Kidney (tissue), 14 donors: ENCODE measurements around the gene DAPK3. TPM values are rescaled to one million over a fixed set of nuclear protein-coding genes. Genes with fewer than 3 reads are reported as not detected.

Source experiments
- DNase-seq, 5 donors: peaks; one replicate each; pipeline ENCODE4 v3.0.0-alpha.2; 2013 to 2020
- FAIRE-seq: peaks from 2 replicates; lab custom pipeline; 2012; peaks lifted over from hg19 to GRCh38; lab: Jason Lieb, UNC
- H3K27ac ChIP-seq, 2 donors: one replicate each; pipeline ENCODE4 v1.7.0; 2013; ENCODE audit warnings: low read depth in 2 of 2, low read length in 2 of 2, inconsistent platforms in 1 of 2
- H3K27me3 ChIP-seq: one replicate; pipeline ENCODE4 v1.7.1; 2013; ENCODE audit warnings: low read length, inconsistent platforms; ENCODE audit not compliant: control insufficient read depth, insufficient read depth
- H3K36me3 ChIP-seq, 3 donors: one replicate each; pipeline versions ENCODE4 v1.7.0 to v1.7.1; 2013; ENCODE audit warnings: low read length in 3 of 3, control low read depth in 1 of 3, inconsistent platforms in 1 of 3; ENCODE audit not compliant: insufficient read depth in 3 of 3, control insufficient read depth in 2 of 3
- H3K4me1 ChIP-seq, 3 donors: one replicate each; pipeline versions ENCODE4 v1.7.0 to v1.7.1; 2013; ENCODE audit warnings: low read length in 3 of 3, inconsistent platforms in 1 of 3, low read depth in 1 of 3; ENCODE audit not compliant: control insufficient read depth in 2 of 3, insufficient read depth in 2 of 3
- H3K4me3 ChIP-seq, 3 donors: one replicate each; pipeline versions ENCODE4 v1.7.0 to v1.8.1; 2013; ENCODE audit warnings: low read length in 3 of 3, control low read depth in 1 of 3, inconsistent platforms in 1 of 3
- H3K9ac ChIP-seq, 3 donors: one replicate each; pipeline versions ENCODE4 v1.7.0 to v1.7.1; 2013; ENCODE audit warnings: low read length in 3 of 3, control low read depth in 1 of 3, inconsistent platforms in 1 of 3
- H3K9me3 ChIP-seq, 3 donors: one replicate each; pipeline versions ENCODE4 v1.7.0 to v1.7.1; 2013; ENCODE audit warnings: low read length in 3 of 3, control low read depth in 1 of 3, inconsistent platforms in 1 of 3; ENCODE audit not compliant: control insufficient read depth in 2 of 3, insufficient read depth in 1 of 3
- intact Hi-C: fragments of 100-400 bp; cut with DNase I; formaldehyde crosslinking; loops from one replicate; pipeline ENCODE4 v1.11.1; 2022
- polyA plus RNA-seq: library from polyadenylated mRNA; stranded (reverse); fragments of 350-450 nt; fragmentation: Illumina TruSeq; extraction: RNeasy Lipid Tissue Mini Kit (QIAGEN cat#74804); gene quantifications from one replicate; pipeline ENCODE4 v1.2.3, GENCODE V29; 2014; ENCODE audit warnings: low read depth, low replicate concordance; ENCODE audit not compliant: insufficient read depth
- total RNA-seq: library from RNA; stranded (reverse); fragmentation: NEBNext Ultra II Directional; extraction: Animal tissue kit (Norgen Biotek cat#: 25700); gene quantifications from one replicate; pipeline ENCODE4 v1.2.1, GENCODE V29; 2021
- TF ChIP-seq, protein P1 (sequence below): IDR thresholded peaks from 3 replicates; pipeline ENCODE4 v1.5.1; 2012; ENCODE audit warnings: mild to moderate bottlenecking, moderate library complexity, borderline replicate concordance; ENCODE audit not compliant: insufficient read depth; ENCODE audit errors: extremely low read depth
- donor health status: control.
- donor health status: control.
- donor health status: control.
- donor health status: control.
- donor health status: control.
- donor health status: DM: yes; HTN: yes; CAD: no.
- donor health status: Normal renal cell carcinoma (clear cell type).

Gene DAPK3
- total and polyA plus RNA-seq, 2 donors from 2014 or later, result 30.6 to 54.6 TPM

GRCh38 chr19:3961007-3961406 is 9.9 kb downstream of the DAPK3 start:
- TF ChIP-seq, protein P1, sequence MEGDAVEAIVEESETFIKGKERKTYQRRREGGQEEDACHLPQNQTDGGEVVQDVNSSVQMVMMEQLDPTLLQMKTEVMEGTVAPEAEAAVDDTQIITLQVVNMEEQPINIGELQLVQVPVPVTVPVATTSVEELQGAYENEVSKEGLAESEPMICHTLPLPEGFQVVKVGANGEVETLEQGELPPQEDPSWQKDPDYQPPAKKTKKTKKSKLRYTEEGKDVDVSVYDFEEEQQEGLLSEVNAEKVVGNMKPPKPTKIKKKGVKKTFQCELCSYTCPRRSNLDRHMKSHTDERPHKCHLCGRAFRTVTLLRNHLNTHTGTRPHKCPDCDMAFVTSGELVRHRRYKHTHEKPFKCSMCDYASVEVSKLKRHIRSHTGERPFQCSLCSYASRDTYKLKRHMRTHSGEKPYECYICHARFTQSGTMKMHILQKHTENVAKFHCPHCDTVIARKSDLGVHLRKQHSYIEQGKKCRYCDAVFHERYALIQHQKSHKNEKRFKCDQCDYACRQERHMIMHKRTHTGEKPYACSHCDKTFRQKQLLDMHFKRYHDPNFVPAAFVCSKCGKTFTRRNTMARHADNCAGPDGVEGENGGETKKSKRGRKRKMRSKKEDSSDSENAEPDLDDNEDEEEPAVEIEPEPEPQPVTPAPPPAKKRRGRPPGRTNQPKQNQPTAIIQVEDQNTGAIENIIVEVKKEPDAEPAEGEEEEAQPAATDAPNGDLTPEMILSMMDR, result no peak
- DNase-seq (no peak), FAIRE-seq (no peak)
- Histone ChIP-seq H3K36me3 (peaks cover 0 to 31% (median 4%) of the 10 kb centered on the region in 3 donors), H3K27me3 (no peaks in the 10 kb centered on the region), H3K4me3 (no peak overlapping the region), H3K27ac (no peak overlapping the region), H3K4me1 (no peaks in the 10 kb centered on the region), H3K9ac (no peak overlapping the region), H3K9me3 (no peaks in the 10 kb centered on the region)
- intact Hi-C loops, result no loop called here

DNA sequence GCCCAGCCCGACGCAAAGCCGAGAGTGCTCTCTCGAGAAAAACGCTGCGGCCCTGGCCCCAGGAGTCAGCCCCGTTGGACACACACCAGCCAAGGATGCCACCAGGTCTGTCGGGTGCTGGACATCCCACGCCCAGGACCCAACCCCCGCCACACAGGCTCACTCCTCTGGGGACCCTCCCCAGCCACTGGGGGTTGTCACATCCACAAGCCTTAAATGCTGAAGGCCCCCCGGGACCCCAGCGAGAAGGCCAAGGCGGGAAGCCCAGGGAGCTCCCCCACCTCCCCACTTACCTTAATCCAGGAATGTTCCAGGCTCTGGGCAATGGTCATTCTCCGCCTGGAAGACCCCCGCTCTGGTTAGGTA is 11.2 kb downstream of the DAPK3 start:
- Histone ChIP-seq H3K27ac (no peak overlapping the region), H3K4me1 (no peaks in the 10 kb centered on the region), H3K36me3 (peaks cover 0 to 27% (median 4%) of the 10 kb centered on the region in 3 donors), H3K9ac (no peak overlapping the region), H3K27me3 (no peaks in the 10 kb centered on the region), H3K9me3 (no peaks in the 10 kb centered on the region), H3K4me3 (no peak overlapping the region)
- TF ChIP-seq, protein P1, result no peak
- FAIRE-seq, result no peak
- intact Hi-C loops, result no loop called here
- DNase-seq, result no peak

DNA sequence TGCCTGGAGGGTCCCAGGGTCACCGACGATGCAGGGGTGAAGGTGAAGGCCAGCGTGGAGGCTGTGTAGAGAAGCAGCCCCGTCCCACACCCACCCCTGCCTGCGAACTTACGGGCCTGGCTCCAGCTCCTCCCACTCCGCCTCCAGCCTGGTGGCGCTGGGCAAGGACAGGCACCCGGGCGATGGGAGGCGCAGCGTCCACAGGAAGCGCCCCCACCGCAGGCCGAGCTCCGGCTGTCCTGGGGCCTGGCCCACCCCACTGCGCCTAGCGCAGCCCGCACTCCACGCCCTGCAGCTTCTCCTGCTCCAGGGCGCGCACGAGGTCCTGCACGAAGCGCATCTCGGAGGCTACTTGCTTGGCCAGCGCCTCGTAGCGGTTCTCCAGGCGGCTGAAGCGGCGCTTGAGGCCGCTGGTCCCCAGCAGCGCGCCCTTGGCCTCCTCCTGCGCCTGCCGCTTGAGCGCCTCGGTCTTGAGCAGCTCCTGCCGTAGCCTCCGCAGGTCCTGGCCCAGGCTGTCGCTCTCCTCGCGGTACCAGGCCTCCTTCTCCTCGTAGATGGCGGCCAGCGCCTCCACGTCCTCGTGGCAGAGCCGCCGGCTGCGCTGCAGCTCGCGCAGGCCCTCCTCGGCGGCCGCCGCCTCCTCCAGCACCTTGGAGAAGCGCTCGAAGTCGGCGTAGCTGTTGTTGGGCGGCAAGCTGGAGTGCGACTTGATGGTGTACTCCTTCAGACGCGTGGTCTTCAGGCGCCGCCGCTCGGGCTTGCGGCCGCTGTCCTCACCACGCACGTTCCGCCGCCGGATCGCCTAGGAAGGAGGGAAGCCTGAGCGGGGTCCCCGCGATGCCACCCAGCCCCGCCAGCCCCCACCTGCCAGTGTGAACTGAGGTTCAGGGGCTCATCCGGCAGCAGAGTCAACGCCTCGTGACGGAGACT is 11.8 kb downstream of the DAPK3 start:
- FAIRE-seq (no peak), DNase-seq (no peak)
- H3K9me3 ChIP-seq, result no peaks in the 10 kb centered on the region
- H3K9ac ChIP-seq, result no peak overlapping the region
- peaks cover 0 to 26% (median 4%) of the 10 kb centered on the region in 3 donors for H3K36me3 ChIP-seq
- intact Hi-C loops, result no loop called here
- no peak overlapping the region for H3K27ac ChIP-seq
- H3K4me1 ChIP-seq, result no peaks in the 10 kb centered on the region
- H3K4me3 ChIP-seq, result no peak overlapping the region
- H3K27me3 ChIP-seq, result no peaks in the 10 kb centered on the region
- TF ChIP-seq, protein P1, result no peak
